Left ventricle myocardium inferior (tissue), 1 donor: ENCODE data around the gene FNDC1. TPM values are rescaled to one million over a fixed set of nuclear protein-coding genes. Genes with fewer than 3 reads are reported as not detected.

Experiments used
- DNase-seq: peaks from one replicate; pipeline ENCODE4 v3.0.0-alpha.2; 2020
- H3K27ac ChIP-seq: fragments of 200-600 bp; replicated peaks from 2 replicates; pipeline ENCODE4 v1.8.0; 2021
- H3K27me3 ChIP-seq: fragments of 200-600 bp; 2 replicates; pipeline ENCODE4 v1.8.0; 2021; ENCODE audit warnings: low read depth
- H3K36me3 ChIP-seq: fragments of 200-600 bp; 2 replicates; pipeline ENCODE4 v1.8.0; 2021
- H3K4me1 ChIP-seq: fragments of 200-600 bp; 2 replicates; pipeline ENCODE4 v1.8.0; 2021
- H3K4me3 ChIP-seq: fragments of 200-600 bp; 2 replicates; pipeline ENCODE4 v1.8.0; 2021; ENCODE audit warnings: mild to moderate bottlenecking, moderate library complexity
- H3K9me3 ChIP-seq: fragments of 200-600 bp; replicated peaks from 2 replicates; pipeline ENCODE4 v1.8.0; 2021
- CTCF ChIP-seq: fragments of 200-600 bp; IDR thresholded peaks from 2 replicates; pipeline ENCODE4 v1.8.0; 2021; ENCODE audit warnings: antibody characterized with exemption, mild to moderate bottlenecking, borderline replicate concordance
- intact Hi-C: fragments of 100-400 bp; cut with micrococcal nuclease; formaldehyde crosslinking; loops from one replicate; pipeline ENCODE4 v1.11.0; 2022
- total RNA-seq: library from RNA; stranded (reverse); fragmentation: NEBNext Ultra II Directional; extraction: Animal tissue kit (Norgen Biotek cat#: 25700); gene quantifications from one replicate; pipeline ENCODE4 v1.2.1, GENCODE V29; 2021
- donor health status: DM: no; HTN: yes; CAD: no; lungs with severe emphysema.

The FNDC1 gene
- total RNA-seq, 1 donor from 2014 or later, result 1.8 TPM

- Histone ChIP-seq H3K9me3 (no peaks in the 10 kb centered on the region), H3K36me3 (no peaks in the 10 kb centered on the region), H3K4me1 (no peaks in the 10 kb centered on the region), H3K4me3 (no peak overlapping the region), H3K27me3 (peaks cover 16% of the 10 kb centered on the region), H3K27ac (no peak overlapping the region)
- intact Hi-C loops, result no loop called here
- TF ChIP-seq CTCF, result no peak
- DNase-seq, result no peak
Observed at GRCh38 chr6:159149641-159150040, 19.6 kb upstream of the FNDC1 start.

- H3K4me1 ChIP-seq, result no peaks in the 10 kb centered on the region
- intact Hi-C loops, result no loop called here
- no peaks in the 10 kb centered on the region for H3K36me3 ChIP-seq
- peak; percentile 84 for TF ChIP-seq CTCF
- H3K27ac ChIP-seq, result no peak overlapping the region
- peaks cover 15% of the 10 kb centered on the region for H3K9me3 ChIP-seq
- DNase-seq, result peak; percentile 28
- H3K27me3 ChIP-seq, result peaks cover 5% of the 10 kb centered on the region
- no peak overlapping the region for H3K4me3 ChIP-seq
Observed at GRCh38 chr6:159151266-159151855, 17.8 kb upstream of the FNDC1 start.

GRCh38 chr6:159152041-159152440 lies 17.2 kb upstream of the FNDC1 start:
- peaks cover 17% of the 10 kb centered on the region for H3K9me3 ChIP-seq
- H3K27ac ChIP-seq, result no peak overlapping the region
- intact Hi-C loops, result no loop called here
- peaks cover 5% of the 10 kb centered on the region for H3K27me3 ChIP-seq
- no peaks in the 10 kb centered on the region for H3K4me1 ChIP-seq
- no peak for TF ChIP-seq CTCF
- DNase-seq, result no peak
- H3K36me3 ChIP-seq, result no peaks in the 10 kb centered on the region
- H3K4me3 ChIP-seq, result no peak overlapping the region

GRCh38 chr6:159152782-159153181 lies 16.4 kb upstream of the FNDC1 start:
- no peaks in the 10 kb centered on the region for H3K36me3 ChIP-seq
- H3K27me3 ChIP-seq, result peaks cover 5% of the 10 kb centered on the region
- no peak overlapping the region for H3K4me3 ChIP-seq
- no peaks in the 10 kb centered on the region for H3K4me1 ChIP-seq
- intact Hi-C loops, result no loop called here
- DNase-seq, result no peak
- H3K9me3 ChIP-seq, result peaks cover 17% of the 10 kb centered on the region
- no peak for TF ChIP-seq CTCF
- no peak overlapping the region for H3K27ac ChIP-seq

- H3K4me3 ChIP-seq, result no peak overlapping the region
- no peak for TF ChIP-seq CTCF
- peaks cover 17% of the 10 kb centered on the region for H3K9me3 ChIP-seq
- no peaks in the 10 kb centered on the region for H3K36me3 ChIP-seq
- no peak for DNase-seq
- H3K27ac ChIP-seq, result no peak overlapping the region
- intact Hi-C loops, result no loop called here
- H3K27me3 ChIP-seq, result peaks cover 5% of the 10 kb centered on the region
- H3K4me1 ChIP-seq, result no peaks in the 10 kb centered on the region
Observed at GRCh38 chr6:159155679-159156078, 13.5 kb upstream of the FNDC1 start.
